Type B pancreatic cell (in vitro differentiated cells): ENCODE data around the gene DNAJC21. TPM values are rescaled to one million over a fixed set of nuclear protein-coding genes. Genes with fewer than 3 reads are reported as not detected.

ENCODE experiments used
- DNase-seq: peaks from one replicate; pipeline ENCODE4 v3.0.0; 2021; ENCODE audit warnings: mixed read lengths; ENCODE audit not compliant: unreplicated experiment; ENCODE audit errors: extremely low spot score
- H3K27ac Mint-ChIP-seq: 2 replicates; pipeline ENCODE4 v1.8.0; 2021; ENCODE audit warnings: mild to moderate bottlenecking, mixed read lengths
- H3K27me3 Mint-ChIP-seq: 2 replicates; pipeline ENCODE4 v1.8.0; 2021; ENCODE audit warnings: mixed read lengths
- H3K36me3 Mint-ChIP-seq: 2 replicates; pipeline ENCODE4 v1.8.0; 2021; ENCODE audit warnings: mixed read lengths
- H3K4me1 Mint-ChIP-seq: one replicate; pipeline ENCODE4 v1.8.0; 2021; ENCODE audit warnings: mixed read lengths; ENCODE audit not compliant: unreplicated experiment
- H3K4me3 Mint-ChIP-seq: 2 replicates; pipeline ENCODE4 v1.8.0; 2021; ENCODE audit warnings: mild to moderate bottlenecking, mixed read lengths
- H3K9me3 Mint-ChIP-seq: 2 replicates; pipeline ENCODE4 v1.8.0; 2021; ENCODE audit warnings: mixed read lengths
- total RNA-seq: library from RNA; stranded (reverse); gene quantifications from 2 replicates; pipeline ENCODE4 v1.2.1, GENCODE V29; 2021; ENCODE audit warnings: low replicate concordance
- TF ChIP-seq, protein P1 (sequence below): fragments of 200-600 bp; sonication (generic); conservative IDR thresholded peaks from 2 replicates; pipeline ENCODE4 v1.5.0; 2021; ENCODE audit warnings: antibody characterized with exemption, mild to moderate bottlenecking

The DNAJC21 gene
- total RNA-seq, 1 donor from 2014 or later = 46.6 TPM

- H3K4me1 Mint-ChIP-seq = no peaks in the 10 kb centered on the region
- no peak overlapping the region for H3K27ac Mint-ChIP-seq
- no peak overlapping the region for H3K4me3 Mint-ChIP-seq
- H3K9me3 Mint-ChIP-seq = peaks cover 7% of the 10 kb centered on the region
- peaks cover 12% of the 10 kb centered on the region for H3K27me3 Mint-ChIP-seq
- DNase-seq = no peak
- TF ChIP-seq, protein P1, sequence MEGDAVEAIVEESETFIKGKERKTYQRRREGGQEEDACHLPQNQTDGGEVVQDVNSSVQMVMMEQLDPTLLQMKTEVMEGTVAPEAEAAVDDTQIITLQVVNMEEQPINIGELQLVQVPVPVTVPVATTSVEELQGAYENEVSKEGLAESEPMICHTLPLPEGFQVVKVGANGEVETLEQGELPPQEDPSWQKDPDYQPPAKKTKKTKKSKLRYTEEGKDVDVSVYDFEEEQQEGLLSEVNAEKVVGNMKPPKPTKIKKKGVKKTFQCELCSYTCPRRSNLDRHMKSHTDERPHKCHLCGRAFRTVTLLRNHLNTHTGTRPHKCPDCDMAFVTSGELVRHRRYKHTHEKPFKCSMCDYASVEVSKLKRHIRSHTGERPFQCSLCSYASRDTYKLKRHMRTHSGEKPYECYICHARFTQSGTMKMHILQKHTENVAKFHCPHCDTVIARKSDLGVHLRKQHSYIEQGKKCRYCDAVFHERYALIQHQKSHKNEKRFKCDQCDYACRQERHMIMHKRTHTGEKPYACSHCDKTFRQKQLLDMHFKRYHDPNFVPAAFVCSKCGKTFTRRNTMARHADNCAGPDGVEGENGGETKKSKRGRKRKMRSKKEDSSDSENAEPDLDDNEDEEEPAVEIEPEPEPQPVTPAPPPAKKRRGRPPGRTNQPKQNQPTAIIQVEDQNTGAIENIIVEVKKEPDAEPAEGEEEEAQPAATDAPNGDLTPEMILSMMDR = no peak
- H3K36me3 Mint-ChIP-seq = no peaks in the 10 kb centered on the region
Measured at GRCh38 chr5:34996261-34996660, 66.9 kb downstream of the DNAJC21 start.

DNA sequence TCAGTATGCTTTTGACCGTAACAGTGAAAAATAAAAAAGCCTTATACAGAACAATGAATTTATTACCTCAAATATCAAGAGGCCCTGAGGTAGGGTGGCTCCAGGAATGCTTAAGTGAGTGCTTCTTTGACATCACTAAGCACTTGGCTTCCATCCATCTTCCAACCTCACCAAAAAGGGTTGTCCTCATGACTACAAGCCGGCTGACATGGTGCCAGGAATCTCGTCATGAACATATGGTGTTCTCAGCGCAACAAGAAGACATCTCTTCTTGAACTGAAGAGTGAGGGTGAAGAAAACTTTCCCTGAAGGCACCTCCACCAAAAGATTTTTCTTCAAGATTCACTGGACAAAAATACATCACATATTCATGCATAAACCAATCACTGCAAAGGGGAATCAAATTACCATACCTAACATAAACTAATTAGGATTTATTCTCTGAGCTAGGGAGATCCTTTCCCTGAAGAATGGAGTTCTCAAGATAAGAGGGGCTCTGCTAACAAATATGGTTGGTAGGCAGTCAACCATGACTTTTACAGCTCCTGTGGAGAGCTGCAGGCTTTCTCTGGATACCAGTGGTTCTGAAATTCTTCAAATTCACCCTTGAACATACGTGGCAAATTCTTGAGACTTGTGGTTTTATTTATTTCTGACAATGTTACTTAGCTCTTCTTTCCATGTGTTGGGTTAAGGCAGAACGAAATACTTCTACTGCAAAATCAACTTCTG lies 68.9 kb downstream of the DNAJC21 start:
- TF ChIP-seq, protein P1 = no peak
- Mint-ChIP-seq H3K4me3 (no peak overlapping the region), H3K27me3 (peaks cover 12% of the 10 kb centered on the region), H3K27ac (no peak overlapping the region), H3K9me3 (no peaks in the 10 kb centered on the region), H3K4me1 (no peaks in the 10 kb centered on the region), H3K36me3 (no peaks in the 10 kb centered on the region)
- no peak for DNase-seq

GRCh38 chr5:35001842-35002241 lies 72.5 kb downstream of the DNAJC21 start:
- Mint-ChIP-seq H3K4me3 (no peak overlapping the region), H3K27me3 (peaks cover 19% of the 10 kb centered on the region), H3K36me3 (no peaks in the 10 kb centered on the region), H3K9me3 (no peaks in the 10 kb centered on the region), H3K27ac (no peak overlapping the region), H3K4me1 (no peaks in the 10 kb centered on the region)
- TF ChIP-seq, protein P1 = no peak
- DNase-seq = no peak

DNA sequence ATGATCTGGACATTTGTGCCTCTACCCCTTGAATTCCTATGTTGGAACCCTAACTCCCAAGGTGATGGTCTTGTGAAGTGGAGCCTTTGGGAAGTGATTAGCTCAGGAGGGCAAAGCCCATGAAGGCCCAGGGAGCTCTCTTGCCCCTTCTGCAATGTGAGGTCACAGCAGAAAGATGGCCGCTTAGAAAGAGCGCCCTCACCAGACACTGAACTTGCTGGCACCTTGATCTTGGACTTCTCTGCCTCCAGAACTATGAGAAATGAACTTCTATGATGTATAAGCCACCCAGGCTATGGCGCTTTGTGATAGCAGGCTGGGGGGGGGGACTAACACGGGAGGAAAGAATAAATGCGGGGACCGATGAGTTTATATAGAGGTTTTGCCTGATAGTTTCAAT lies 73.1 kb downstream of the DNAJC21 start:
- Mint-ChIP-seq H3K27ac (no peak overlapping the region), H3K36me3 (no peaks in the 10 kb centered on the region), H3K9me3 (no peaks in the 10 kb centered on the region), H3K4me3 (no peak overlapping the region), H3K4me1 (no peaks in the 10 kb centered on the region), H3K27me3 (peaks cover 19% of the 10 kb centered on the region)
- TF ChIP-seq, protein P1 = no peak
- no peak for DNase-seq

DNA sequence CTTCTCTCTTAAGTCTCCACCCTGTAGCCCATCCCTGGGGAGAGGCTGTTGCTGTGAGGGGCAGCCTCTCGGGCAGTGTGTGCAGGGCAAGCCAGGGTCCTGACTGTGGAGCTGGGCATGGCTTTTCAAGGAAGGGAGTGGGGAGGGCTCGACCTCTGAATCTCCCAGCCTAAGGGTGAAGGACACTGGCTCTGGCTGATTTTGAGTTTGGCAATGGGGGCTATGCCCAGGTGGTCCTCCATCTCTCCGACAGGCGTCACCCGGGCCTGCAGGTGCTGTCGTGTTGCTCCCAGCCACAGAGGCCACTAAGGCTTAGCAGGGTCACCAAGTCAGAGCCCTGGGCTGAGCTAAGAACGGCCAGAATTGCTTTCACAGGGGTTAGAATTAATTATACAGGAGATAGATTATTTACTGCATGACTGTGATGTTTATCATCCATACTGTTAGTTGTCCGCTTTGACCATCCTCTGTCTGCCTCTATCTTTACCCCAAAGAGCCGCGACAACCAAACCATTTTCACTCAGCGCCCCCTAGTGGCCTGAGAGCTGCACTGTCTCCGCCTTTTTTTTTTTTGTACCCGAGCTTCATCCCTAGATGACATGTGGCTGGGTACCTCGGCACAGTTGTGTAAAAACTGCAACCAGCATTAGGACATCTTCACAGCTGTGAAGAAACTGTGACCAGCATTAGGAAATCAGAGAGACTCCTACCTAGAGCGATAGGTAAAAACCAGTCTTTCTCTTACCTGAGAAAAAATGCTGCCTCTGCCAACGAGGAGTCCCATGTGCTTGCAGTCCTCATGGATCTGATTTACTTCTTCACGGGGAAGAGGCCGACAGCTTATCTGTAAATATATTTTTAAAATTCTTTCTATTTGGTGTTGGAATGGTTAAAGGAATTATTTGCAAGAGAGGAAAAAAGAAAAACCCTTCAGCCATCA lies 73.9 kb downstream of the DNAJC21 start:
- H3K27me3 Mint-ChIP-seq = peaks cover 22% of the 10 kb centered on the region
- H3K4me1 Mint-ChIP-seq = no peaks in the 10 kb centered on the region
- TF ChIP-seq, protein P1 = peak; percentile 95
- no peak overlapping the region for H3K4me3 Mint-ChIP-seq
- no peaks in the 10 kb centered on the region for H3K9me3 Mint-ChIP-seq
- H3K27ac Mint-ChIP-seq = no peak overlapping the region
- no peaks in the 10 kb centered on the region for H3K36me3 Mint-ChIP-seq
- DNase-seq = peak; percentile 71
